Vagina (tissue), 2 donors: Measurements from ENCODE around the gene KIF5A. TPM values are rescaled to one million over a fixed set of nuclear protein-coding genes. Genes with fewer than 3 reads are reported as not detected.
A peak's percentile ranks its signal among the peaks of the same experiment; 100 is the strongest.

Experiments
- DNase-seq, 2 donors: peaks; one replicate each; pipeline ENCODE4 v3.0.0-alpha.2; 2017; ENCODE audit errors: extremely low spot score in 2 of 2
- H3K27ac ChIP-seq: fragments of 200-600 bp; sonication (generic); one replicate; pipeline ENCODE4 v1.5.1; 2019
- H3K27me3 ChIP-seq: fragments of 200-600 bp; sonication (generic); one replicate; pipeline ENCODE4 v1.5.1; 2019
- H3K36me3 ChIP-seq, 2 donors: fragments of 200-600 bp; sonication (generic); one replicate each; pipeline ENCODE4 v1.5.1; 2017 to 2019
- H3K4me1 ChIP-seq: fragments of 200-600 bp; sonication (generic); one replicate; pipeline ENCODE4 v1.5.1; 2019
- H3K4me3 ChIP-seq, 2 donors: fragments of 200-600 bp; sonication (generic); 1 replicate in 1 of 2; 2 replicates in 1 of 2; pipeline ENCODE4 v1.5.1; 2016 to 2019
- H3K9me3 ChIP-seq: fragments of 200-600 bp; sonication (generic); one replicate; pipeline ENCODE4 v1.5.1; 2019
- CTCF ChIP-seq, 3 experiments: fragments of 450-650 bp in 2 of 3; fragments of 200-600 bp in 1 of 3; sonication (generic) in 1 of 3; IDR thresholded peaks; one replicate each; pipeline ENCODE4 v1.5.1; 2017 to 2019; ENCODE audit warnings: antibody characterized with exemption in 3 of 3, mild to moderate bottlenecking in 2 of 3, moderate library complexity in 2 of 3
- POLR2A ChIP-seq, 2 donors: fragments of 450-650 bp; IDR thresholded peaks; one replicate each; pipeline ENCODE4 v1.6.1; 2017; ENCODE audit warnings: antibody characterized with exemption in 2 of 2, mild to moderate bottlenecking in 2 of 2, moderate library complexity in 2 of 2
- POLR2AphosphoS5 ChIP-seq, 2 donors: sonication (generic); formaldehyde crosslinking; IDR thresholded peaks; one replicate each; pipeline ENCODE4 v1.9.0; 2017; ENCODE audit warnings: antibody characterized with exemption in 2 of 2, mild to moderate bottlenecking in 2 of 2, low read depth in 1 of 2; ENCODE audit not compliant: insufficient read depth in 1 of 2
- intact Hi-C: fragments of 100-400 bp; cut with DNase I; formaldehyde crosslinking; loops from one replicate; pipeline ENCODE4 v1.15.1; 2023
- total RNA-seq: library from RNA; depleted of rRNA; stranded (reverse); fragments of >200 nt; gene quantifications from one replicate; pipeline ENCODE4 v1.2.3, GENCODE V29; 2016

The KIF5A gene
- total RNA-seq, 1 donor from 2014 or later, result 4.4 TPM

- Histone ChIP-seq H3K4me3 (no peak overlapping the region), H3K27me3 (no peaks in the 10 kb centered on the region), H3K9me3 (no peaks in the 10 kb centered on the region), H3K36me3 (no peaks in the 10 kb centered on the region), H3K4me1 (peaks cover 11% of the 10 kb centered on the region), H3K27ac (no peak overlapping the region)
- intact Hi-C loops, result no loop called here
- TF ChIP-seq POLR2A (IDR thresholded peaks at IDR 0.05) (no peak), POLR2AphosphoS5 (IDR thresholded peaks at IDR 0.05; ENCODE audit: insufficient read depth in 1 of 2, low read depth in 1 of 2) (no peak), CTCF (IDR thresholded peaks at IDR 0.05) (no peak)
- no peak for DNase-seq
Observed at GRCh38 chr12:57626111-57626920, 76.5 kb downstream of the KIF5A start.

DNA sequence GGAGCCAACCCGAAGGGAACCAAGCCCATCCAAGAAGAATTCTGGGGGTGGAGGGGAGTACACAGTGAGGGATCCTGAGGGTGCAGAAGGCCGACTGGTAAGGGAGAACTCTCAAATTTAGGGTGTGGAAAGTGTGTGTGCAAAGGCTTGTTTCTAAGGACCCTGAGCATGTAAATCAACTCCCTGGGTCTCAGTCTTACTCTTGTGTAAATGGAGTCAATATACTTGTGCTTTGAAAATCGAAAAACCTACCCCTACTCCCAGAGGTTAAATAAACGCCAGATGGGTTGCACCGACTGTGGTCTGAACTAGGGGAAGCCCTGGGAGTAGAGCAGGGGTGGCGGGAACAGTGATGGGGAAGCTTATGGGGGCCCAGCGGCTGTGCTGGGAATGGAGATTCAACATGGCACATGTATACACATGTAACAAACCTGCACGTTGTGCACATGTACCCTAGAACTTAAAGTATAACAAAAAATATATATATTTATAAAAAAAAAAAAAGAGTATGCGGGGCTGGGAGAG, 77.1 kb downstream of the KIF5A start:
- no peaks in the 10 kb centered on the region for H3K27me3 ChIP-seq
- H3K9me3 ChIP-seq, result no peaks in the 10 kb centered on the region
- intact Hi-C loops, result no loop called here
- H3K4me1 ChIP-seq, result peaks cover 11% of the 10 kb centered on the region
- no peak overlapping the region for H3K27ac ChIP-seq
- no peak for TF ChIP-seq POLR2A (IDR thresholded peaks at IDR 0.05)
- no peak for TF ChIP-seq POLR2AphosphoS5 (IDR thresholded peaks at IDR 0.05; ENCODE audit: insufficient read depth in 1 of 2, low read depth in 1 of 2)
- no peak for TF ChIP-seq CTCF (IDR thresholded peaks at IDR 0.05)
- H3K36me3 ChIP-seq, result no peaks in the 10 kb centered on the region
- no peak for DNase-seq
- H3K4me3 ChIP-seq, result no peak overlapping the region

DNA sequence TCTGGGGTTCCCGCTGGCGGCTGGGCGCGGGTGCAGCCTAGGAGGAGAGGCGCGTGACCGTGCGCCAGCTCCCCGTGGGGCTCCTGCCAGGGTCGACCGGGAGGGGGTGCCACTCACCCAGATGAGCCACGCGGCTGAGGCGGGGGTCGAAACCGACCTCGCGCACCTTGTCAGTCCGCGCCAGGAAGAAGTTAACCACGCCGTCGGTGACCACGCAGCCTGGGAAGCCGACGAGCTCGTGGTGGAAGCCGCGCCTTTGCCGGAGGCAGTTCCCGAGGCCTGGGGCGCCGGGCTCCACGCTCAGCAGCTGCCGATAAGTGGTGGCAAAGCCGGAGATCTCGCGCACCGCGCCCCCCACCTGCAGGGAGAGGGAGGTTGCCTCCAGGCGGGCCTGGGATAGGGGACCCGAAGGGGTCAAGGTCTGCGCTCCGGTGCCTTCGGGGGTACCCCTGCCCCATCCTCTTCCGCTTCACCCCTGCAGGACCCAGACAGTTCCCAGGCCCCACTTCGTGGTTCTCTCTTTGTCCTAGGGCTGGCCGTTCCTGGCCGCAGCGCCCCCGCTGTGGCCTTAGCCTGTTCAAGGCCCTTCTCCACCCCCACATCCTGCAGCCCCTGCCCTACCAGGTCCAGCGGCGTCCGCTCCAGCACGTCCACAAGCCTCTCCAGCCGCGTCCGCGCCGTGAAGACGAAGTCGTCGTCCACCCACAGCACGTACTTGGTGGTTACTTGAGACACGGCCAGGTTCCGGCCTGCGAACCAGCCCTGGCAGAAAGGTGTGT, 77.8 kb downstream of the KIF5A start:
- DNase-seq, result peak in 1 of 2 donors; percentile 84
- Histone ChIP-seq H3K4me1 (peaks cover 14% of the 10 kb centered on the region), H3K27me3 (no peaks in the 10 kb centered on the region), H3K36me3 (no peaks in the 10 kb centered on the region), H3K27ac (no peak overlapping the region), H3K9me3 (no peaks in the 10 kb centered on the region), H3K4me3 (no peak overlapping the region)
- intact Hi-C loops, result no loop called here
- TF ChIP-seq POLR2AphosphoS5 (IDR thresholded peaks at IDR 0.05; ENCODE audit: insufficient read depth in 1 of 2, low read depth in 1 of 2) (peak in 1 of 2 donors; percentile 6), CTCF (IDR thresholded peaks at IDR 0.05) (no peak), POLR2A (IDR thresholded peaks at IDR 0.05) (no peak)

DNA sequence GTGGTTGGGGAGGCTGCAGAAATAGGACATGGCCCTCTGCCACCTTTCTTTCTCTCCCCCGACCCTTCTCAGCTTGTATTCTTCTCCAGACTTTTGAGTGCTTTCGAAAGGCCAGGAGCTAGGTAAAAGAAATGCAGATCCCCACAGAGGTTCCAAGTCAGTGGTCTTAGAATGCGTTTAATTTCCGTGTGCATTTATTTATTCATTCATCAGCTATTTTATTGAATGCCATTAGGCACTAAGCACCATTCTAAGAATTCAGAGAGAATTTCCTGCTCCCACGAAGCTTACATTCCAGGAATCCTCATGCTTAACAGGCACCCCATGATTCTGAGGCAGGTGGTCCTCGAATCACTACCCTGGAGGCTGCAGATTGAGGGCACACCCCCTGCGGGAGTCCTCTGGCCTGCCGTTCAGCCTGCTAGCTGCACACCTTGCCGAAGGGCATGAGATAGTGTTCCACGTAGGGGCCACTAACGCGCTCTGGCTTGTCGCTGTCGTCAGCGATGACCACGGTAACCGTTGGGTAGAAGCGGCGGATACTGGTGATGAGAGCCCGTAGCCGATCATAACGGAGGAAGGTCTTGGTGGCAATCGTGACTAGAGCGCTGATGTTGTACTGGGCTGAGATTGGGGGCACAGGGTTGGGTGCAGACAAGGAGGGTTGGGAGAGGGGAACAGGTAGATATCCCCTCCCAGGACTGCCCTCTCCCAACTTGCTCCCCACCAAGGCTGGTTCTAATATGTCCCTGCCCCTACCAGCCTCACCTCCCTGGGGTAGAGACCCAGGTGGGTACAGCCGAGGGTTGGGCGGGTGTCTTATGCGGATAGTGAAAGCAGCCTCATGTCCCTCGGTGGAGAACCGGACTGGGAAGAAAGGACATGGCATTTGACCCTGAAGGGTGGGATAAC, 78.7 kb downstream of the KIF5A start:
- H3K27me3 ChIP-seq, result no peaks in the 10 kb centered on the region
- TF ChIP-seq CTCF (IDR thresholded peaks at IDR 0.05) (no peak), POLR2AphosphoS5 (IDR thresholded peaks at IDR 0.05; ENCODE audit: insufficient read depth in 1 of 2, low read depth in 1 of 2) (no peak), POLR2A (IDR thresholded peaks at IDR 0.05) (no peak)
- DNase-seq, result peak in 1 of 2 donors; percentile 76
- no peak overlapping the region for H3K4me3 ChIP-seq
- H3K4me1 ChIP-seq, result peaks cover 22% of the 10 kb centered on the region
- H3K27ac ChIP-seq, result no peak overlapping the region
- intact Hi-C loops, result no loop called here
- no peaks in the 10 kb centered on the region for H3K9me3 ChIP-seq
- H3K36me3 ChIP-seq, result no peaks in the 10 kb centered on the region
